Inflammatory macrophage treated with lipopolysaccharide for 4 hours (primary cell): ENCODE data around the gene OVCH1.
"Not testable (repeated sequence)": the region's sequence is repeated elsewhere in the genome, so short reads cannot be mapped to it uniquely, and the experiment has no call there.

Experiments
- DNase-seq: peaks from one replicate; pipeline ENCODE4 v3.0.0-alpha.2; 2020

OVCH1 gene

DNA sequence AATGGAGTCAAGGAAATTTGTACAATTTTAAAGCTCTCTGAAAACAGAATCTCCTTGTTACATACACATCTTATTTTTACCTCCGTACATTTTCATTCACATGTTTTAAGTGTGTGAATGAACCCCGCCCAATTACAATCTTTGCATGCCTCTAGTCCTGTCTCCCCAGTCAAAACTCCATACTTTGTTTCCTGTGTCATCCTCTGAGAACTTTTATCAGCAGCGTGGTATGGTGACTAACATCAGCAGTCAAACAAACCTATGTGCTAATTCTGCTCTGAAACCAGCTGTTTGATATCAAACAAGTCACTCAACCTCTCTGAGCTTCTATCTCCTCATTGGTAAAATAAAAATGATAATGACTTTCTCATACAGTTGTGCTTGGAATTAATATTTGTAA lies 100.7 kb downstream of the OVCH1 start:
- no peak for DNase-seq

DNA sequence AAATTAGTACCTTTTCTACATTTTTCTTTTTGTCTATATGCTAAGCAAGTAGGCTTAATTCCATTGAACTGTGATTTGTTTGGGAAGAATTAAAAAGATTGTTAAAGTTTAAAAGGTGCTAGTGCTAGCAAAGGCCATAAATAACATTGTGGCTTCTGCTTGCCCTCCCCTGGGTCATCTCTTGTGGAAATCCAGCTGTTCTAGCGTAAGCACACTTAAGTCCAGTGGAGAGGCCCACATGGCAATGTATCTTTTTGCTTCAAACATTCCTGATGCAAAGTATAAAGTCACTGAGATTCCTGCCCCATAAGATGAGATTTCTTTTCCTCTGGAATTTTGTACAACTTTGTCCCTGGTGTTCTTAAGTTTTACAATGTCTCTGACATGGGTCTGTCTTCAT lies 102.1 kb downstream of the OVCH1 start:
- no peak for DNase-seq

DNA sequence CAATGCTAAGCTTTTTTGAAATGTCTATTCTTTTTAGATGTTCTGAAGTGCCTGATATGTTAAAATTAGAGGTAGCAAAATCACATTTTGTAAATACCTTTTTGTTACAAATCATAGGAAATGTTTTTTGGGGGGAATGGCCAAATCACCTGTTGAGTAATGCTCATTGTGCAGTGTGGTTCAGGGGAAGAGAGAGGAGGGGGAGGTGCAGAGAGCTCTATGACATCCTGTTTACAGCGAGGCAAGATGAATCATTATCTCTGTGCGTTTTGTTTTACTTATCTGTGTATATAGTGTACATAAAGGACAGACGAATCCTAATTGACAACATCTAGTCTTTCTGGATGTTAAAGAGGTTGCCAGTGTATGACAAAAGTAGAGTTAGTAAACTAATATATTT lies 107.1 kb downstream of the OVCH1 start:
- DNase-seq: not testable (repeated sequence)

DNA sequence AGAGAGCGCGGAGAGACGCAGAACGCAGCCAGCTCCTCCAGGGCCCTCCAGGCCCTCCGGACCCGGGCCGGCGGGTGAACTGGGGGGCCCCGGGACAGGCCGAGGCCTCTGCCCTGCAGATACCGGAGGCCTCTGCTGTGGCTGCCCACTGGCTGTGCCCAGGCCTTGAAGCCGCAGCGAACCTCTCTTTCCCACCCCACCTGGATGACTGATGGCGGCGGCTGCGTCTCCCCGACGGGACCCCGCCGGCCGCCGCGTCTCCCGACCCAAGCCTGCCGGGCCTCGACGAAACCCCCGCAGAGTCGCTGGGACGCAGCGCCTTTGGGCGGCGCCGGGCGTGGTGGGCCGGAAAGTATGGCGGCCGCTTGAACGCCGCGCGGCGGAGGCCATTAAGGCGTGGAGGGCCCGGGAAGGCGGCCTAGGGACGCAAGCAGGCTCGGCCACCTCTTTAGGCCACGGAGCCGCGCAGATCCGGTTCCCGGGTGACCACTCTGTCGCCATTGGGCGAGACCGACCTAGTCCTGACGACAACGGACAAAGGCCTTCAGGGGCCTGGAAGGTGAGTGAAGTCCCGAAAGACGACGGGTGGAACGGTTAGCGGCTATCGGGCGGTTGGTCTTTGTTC lies 108.1 kb downstream of the OVCH1 start:
- DNase-seq: no peak

DNA sequence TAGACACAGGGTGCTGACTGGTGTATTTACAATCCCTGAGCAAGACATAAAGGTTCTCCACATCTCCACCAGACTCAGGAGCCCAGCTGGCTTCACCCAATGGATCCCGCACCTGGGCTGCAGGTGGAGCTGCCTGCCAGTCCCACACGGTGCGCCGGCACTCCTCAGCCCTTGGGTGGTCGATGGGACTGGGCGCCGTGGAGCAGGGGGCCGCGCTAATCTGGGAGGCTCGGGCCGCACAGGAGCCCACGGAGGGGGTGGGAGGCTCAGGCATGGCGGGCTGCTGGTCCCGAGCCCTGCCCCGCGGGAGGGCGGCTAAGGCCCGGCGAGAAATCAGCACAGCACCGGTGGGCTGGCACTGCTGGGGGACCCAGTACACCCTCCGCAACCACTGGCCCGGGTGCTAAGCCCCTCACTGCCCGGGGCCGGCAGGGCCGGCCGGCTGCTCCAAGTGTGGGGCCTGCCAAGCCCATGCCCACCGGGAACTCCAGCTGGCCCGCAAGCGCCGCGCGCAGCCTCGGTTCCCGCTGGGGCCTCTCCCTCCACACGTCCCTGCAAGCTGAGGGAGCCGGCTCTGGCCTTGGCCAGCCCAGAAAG lies 111.3 kb downstream of the OVCH1 start:
- DNase-seq: not testable (repeated sequence)

DNA sequence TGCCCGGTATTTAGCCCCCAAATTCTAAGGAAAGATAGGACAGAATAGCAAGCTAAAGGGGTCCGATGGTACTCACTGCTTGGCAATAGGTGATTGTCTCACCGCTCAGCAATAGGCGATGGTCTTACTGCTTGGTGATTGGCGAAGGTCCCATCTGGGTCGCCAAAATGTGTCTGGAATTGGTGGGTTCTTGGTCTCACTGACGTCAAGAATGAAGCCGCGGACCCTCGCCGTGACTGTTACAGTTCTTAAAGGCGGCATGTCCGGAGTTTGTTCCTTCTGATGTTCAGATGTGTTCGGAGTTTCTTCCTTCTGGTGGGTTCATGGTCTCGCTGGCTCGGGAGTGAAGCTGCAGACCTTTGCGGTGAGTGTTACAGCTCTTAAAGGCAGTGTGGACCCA lies 112.3 kb downstream of the OVCH1 start:
- not testable (repeated sequence) for DNase-seq

DNA sequence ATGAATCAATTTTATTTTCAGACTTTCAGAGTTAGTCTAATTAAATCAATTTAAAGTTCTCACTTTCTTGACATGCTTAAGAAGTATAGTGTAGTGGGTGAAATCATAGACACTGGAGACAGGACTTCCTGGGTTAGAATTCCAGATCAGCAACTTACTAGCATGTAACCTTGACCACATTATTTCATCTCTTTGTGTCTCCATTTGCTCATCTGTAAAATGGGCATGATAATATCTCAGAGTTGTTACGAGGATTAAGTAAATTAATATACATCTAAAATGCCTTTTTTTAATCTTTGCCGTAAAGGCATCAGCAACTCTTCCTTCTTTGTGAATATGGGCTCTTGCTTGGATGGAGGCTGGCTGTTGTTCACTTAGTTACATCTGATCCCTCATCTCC lies 115.2 kb downstream of the OVCH1 start:
- no peak for DNase-seq

DNA sequence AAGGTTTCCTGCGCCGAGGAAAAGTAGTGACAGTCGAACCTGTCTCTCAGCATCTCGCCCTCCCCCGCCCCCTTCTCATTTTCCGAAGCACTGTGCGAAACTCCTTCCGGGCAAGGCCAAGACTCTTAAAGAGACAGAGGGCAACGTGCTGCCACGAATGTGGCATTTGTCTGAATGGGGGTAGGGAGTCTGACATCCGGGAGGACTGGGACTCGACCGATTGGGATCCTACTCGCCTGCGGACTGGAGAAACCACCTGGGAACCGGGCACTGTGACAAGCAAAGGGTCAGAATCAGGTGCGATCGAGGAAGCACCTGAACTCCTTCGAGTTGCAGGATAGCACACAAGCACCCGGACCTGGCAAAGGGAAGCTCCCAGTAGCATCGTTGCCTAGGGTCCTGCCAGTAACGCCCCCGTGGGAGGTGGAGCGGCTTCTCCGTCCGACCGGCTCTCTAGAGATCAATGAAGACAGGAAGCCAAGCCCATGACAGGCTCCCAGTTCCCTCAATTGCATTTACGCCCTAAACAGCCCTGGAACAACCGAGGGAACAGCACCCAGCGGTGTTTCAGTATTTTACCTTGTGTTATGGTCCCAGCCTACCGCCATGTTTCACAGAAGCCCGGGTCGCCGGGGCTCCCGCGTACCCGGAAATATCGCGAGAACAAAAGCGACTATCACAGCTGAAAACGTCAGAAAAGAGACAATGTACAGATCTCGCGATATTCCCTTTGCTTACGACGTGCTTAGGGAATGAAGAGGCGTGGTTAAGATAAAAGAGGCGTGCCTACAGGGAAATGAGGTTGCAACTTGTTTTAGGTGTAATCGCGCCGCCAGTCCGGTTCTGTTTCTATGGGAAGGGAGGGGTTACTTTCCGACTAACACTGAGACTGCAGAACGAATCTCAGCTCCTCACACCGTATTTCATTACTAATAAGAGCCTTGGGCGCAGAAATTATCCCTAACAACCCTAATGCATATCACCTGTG lies 116.7 kb downstream of the OVCH1 start, which contains the start of gene ERGIC2:
TSS of gene ERGIC2 (minus strand) at position 637 of the 988 bp plus-strand sequence. CDS start 9,539 bp downstream, outside the sequence.
- DNase-seq: peak; percentile 99
